NCI-H226 (cell line): ENCODE measurements around the gene RAB11FIP4.
A peak's percentile ranks its signal among the peaks of the same experiment; 100 is the strongest.

Experiments
- DNase-seq: peaks from one replicate; pipeline ENCODE4 v3.0.0-alpha.2; 2015

The RAB11FIP4 gene

DNA sequence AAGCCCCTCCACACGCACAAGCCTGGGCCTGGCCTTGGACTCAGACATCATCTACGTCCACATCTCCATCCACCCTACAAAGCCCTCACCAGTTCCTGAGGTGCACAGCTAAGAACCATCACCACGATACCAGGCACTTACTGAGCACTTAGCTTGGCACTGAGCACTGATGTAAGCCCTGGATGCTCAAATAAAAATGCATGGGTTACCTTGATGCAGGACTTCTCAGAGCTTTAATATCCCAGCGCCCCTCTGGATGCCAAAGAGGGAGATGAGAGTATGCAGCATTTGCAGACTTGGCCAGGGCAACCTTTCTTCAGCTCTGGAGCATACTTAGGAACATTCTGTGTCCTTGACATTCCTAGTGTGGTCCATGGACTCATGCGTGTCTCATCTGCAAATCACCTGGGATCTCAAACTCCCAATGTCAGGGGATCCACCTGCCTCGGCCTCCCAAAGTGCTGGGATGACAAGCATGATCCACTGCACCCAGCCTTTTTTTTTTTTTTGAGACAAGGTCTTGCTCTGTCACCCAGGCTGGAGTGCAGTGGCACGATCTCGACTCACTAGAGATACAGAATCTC is 69.8 kb downstream of the RAB11FIP4 start:
- DNase-seq, result no peak

DNA sequence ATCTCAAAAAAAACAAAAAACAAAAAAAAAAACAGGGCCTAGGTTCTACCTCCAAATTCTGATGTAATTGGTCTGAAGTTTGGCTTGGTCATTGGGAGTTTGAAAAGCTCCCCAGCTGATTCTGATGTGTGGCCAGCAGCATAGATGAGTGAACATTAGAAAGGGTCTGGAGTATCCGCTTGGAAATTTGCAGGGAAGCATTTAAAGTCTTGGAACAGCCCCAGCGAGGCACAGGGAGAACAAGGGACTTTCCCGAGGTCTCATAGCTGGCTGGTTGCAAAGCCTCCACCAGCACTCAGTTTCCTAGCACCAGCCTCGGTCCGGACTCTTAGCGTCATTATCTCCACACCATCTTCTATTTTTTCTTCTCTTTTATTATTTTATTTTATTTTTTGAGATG is 70.8 kb downstream of the RAB11FIP4 start:
- no peak for DNase-seq

DNA sequence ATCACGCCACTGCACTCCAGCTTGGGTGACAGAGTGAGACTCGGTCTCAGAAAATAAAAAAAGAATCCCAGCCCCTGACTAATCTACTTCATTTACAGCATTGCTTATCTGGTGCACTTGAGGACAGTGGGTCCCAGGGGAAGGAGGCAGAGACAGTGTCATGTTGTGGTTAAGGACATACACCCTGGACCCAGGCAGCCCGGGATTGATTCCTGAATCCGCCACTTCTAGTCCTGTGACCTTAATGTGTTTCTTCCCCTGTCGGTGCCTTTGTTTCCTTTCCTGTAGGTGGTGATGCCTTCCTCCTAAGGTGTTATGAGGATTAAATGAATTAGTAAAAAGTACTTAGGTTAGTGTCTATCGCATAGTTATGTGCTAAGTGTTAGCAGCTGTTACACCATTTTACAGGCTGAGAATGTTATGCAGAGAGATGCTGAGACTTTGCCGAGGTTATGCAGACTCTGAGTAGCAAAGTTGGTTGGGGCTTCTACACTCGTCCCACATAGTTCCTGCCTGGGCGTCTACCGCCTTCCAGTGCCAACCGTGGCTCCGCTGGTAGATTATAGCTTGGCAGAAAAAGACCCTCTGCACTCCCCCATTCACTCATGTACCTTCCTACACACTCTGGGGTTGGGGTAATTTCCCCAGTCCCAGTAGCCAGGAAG is 74.8 kb downstream of the RAB11FIP4 start:
- DNase-seq, result no peak

DNA sequence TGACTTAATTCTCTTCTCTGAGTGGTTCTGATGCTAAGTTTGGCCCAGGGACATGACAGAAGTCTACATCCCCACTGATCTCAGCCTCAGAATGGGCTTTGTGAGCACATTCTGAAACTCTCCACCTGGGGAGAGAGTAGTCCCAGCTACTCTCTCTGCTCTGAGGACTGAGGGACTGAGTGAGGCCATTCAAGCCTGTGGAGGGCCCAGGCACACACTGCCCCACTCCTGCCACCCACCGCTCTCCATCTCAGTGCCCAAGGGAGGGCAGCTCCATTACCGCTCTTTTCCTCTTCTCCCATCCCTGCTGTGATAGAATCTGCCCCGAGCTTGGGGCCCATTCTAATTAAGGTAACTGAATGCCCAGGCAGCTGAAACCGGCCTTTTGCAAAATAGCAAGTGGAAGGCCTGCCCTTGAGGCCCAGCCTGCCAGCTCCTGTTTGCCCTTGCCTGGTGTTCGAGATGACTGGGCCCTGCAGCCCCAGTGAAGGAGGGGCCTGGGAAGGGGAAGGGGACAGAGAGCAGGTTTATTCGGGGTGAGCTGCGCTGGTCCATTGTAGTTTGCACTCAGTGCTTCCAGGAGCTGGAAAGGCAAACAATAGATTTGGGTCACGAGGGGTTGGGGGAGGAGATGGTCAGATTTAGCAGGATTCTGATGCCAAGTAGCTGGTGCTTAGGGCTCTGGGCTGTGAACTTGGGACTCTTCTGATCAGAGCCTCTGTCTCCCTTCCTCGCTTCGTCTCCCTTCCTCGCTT is 76.2 kb downstream of the RAB11FIP4 start:
- no peak for DNase-seq

DNA sequence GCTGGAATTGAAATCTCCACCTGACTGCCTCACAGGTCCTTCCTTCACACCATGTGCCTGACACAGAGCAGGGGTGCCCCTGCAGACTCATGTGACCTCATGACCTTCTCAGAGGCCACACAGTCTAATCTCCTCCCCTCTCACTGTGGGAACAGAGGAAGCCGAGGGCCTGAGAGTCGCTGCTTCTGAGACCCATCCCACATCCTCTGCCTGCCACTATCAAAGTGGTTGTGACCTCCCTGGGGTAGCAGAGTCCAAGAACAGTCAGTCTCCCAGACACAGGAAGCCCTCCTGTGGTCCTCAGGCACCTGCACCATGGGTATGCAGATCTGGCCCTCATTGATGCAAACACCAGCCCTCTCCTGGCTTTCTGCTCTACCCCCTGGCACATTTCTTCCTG is 78.5 kb downstream of the RAB11FIP4 start:
- no peak for DNase-seq

DNA sequence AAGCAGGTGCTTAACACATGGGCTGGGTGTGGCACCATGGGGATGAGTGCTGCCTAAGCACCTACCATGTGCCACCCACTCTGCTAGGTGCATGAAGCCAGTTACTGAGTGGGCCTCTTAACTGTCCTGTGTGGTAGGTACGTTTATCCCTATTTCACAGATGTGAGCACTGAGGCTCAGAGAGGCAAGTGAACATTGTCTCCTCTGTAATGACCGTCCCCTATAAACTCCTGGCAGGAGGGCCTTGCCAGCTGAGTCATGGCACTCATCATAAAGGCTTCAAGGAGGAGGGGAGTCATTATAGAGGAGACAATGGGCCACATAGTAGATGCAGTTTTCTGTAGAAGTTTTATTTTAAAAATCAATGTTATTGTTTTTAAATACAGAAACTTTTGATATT is 79.1 kb downstream of the RAB11FIP4 start:
- DNase-seq, result no peak

DNA sequence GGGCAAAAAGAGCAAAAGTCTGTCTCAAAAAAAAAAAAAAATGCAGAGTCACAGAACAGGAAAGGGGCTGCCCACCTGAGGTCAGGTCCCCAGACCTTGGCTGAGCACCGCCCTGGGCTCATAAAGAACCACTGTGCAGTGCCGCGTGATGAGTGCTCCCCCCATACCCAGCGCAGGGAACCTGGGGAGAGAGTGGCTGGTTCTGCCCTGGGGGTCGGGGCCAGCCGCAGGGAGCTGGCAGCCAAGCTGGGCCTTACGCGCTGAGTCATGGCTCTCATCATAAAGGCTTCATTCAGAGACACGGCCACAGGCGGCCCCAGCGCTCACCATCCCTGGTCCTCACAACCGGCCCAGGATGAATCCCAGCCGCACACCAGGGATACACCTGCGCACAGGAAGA is 80.7 kb downstream of the RAB11FIP4 start:
- DNase-seq, result no peak

DNA sequence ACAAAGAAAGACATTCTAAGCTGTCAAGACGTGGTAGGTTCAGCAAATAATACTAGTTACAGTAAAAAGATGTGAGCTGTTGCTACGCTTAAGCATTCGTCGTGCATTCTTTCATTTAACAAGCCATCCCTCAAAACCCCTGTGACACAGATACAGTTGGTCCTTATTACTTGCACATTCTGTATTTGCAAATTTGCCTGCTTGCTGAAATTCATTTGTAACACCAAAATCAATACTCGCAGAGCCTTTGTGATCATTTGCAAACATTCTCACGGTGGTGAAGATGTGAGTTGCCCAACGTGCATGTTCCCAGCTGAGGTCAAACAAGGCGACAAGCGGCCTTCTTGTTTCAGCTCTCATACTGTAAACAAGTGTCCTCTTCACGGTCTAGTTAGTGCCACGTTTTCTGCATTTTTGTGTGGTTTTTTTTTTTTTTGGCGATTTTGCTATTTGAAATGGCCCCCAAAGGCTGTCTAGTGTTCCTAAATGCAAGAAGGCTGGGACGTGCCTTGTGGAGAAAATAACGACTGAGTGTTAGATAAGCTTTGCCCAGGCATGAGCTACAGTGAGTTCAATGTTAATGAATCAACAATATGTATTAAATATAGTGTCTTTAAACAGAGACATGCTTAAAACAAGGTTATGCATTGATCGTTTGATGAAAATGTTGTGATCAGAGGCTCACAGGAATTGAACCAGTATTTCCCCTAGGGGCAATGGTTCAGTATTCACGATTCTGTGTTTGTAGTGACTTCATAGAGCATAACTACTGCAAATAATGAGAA is 84.1 kb downstream of the RAB11FIP4 start:
- no peak for DNase-seq

DNA sequence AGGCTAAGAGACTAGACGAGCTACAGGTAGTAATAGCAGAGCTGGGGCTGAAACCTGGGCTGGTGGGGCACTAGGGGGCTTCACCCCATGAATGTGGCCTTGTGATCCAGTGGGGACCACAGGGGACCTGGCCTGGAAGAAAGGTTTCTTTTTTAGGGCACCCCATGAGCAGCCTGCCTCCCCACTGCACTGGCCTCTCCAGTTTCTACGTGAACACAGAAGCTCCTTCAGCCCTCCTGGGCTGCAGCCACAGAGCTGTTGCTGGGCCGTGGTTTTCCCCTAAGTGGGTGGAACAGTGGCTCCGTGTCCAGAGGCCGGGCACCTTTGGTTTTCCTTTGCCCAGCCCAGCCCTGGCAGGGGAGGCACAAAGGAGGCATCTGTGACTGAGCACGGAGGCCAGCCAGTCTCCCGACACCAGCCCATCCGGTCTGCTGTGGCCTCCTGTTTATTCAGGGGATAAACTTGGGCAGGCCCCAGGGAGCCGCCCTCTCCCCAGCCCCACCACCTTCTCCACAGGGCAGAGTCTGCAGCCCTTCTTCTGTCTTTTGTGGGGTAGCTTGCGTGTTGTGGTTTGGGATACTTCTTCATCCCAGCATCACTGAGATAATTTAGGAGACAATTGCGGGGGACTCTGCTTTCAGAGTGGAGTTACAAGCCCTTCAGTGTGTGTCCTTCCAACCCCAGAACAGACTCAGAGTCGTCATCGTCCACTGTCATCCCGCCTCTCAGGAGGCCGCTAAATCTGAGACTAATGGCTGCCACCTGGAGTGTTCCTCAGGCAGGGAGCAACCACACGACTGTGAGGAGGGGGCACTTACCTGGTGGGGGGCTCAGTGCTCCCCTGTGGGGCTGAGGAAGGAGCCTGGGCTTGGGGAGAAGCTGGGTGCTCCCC is 85.3 kb downstream of the RAB11FIP4 start:
- DNase-seq, result no peak

DNA sequence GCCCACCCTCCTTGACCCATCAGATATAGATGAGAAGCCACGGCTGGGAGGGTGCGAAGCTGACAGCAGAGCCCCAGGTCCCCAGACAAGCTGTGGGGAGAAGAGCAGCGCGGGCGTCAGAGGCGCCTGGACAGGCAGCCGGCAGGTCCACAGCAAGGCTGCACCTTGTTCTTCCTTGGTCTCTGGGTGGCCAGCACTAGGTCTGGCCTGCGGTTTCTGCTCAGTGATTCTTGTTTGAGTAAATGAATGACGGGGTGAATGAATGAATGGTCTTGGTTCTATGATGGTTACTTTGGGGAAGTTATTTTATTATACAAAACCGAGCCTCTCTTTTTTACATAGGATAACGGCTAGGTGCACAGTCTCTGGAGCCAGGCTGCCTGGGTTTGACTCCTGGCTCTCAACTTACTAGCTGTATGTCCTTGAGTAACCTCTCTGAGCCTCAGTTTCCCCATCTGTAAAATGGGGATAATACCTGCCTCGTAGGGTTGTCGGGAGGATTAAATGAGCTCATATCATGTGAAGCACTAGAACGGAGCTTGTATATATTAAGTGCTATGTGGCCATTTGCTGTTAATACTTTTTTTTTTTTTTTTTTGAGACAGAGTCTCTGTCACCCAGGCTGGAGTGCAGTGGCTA is 86.1 kb downstream of the RAB11FIP4 start:
- DNase-seq, result no peak

DNA sequence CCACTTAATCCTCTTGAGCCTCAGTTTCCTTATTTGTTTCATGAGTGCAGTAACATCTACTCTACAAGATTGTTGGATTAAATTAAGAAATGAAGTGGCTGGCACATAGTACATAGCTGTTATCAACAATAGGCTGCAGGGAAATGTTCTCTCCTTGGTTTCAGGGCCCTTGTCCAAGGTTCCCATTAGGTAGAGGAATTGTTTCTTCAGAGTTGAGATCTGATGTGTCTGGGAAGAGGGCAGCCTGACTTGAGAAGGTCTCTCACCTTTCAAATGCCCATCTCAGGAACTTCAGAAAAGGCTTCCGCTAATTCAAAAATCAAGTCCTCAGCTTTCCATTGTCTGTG is 87.6 kb downstream of the RAB11FIP4 start:
- no peak for DNase-seq

DNA sequence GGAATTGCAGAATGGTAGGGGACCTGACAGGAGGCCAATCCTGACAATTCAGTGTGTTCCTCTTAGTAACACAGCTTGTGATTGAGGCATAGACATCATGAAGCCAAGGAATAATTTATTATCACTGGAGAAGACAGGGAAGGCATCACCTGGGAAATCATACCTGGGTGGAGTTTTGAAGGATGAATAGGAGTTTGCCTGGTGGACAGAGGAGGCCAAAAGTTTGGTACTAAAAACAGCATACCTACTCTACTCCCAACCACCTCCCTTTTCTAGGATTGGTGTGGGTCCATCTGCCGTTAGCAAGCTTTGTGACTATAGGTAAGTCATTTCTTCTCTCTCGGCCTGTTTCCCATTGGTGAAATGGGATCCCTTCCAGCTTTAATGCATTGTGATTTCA is 88.0 kb downstream of the RAB11FIP4 start:
- DNase-seq, result no peak

DNA sequence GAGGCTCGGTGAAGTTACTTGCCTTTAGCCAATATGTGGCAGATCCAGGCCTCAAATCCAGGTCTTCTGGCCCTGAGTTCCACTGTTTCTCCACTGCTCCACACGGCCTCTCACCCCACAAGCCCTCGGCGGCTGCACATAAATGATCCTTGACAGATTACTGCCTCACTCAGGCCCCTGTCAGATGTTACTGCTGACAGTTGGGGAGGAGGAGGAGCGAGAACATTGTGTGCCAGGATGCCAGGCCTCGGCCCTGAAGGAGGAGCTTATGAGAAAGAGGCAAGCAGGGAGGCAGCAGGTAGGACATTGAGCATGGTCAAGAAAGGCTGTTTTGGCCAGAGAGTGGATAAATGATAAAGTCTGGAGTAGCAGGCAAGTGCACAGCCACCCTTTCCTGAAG is 88.6 kb downstream of the RAB11FIP4 start:
- DNase-seq, result no peak

DNA sequence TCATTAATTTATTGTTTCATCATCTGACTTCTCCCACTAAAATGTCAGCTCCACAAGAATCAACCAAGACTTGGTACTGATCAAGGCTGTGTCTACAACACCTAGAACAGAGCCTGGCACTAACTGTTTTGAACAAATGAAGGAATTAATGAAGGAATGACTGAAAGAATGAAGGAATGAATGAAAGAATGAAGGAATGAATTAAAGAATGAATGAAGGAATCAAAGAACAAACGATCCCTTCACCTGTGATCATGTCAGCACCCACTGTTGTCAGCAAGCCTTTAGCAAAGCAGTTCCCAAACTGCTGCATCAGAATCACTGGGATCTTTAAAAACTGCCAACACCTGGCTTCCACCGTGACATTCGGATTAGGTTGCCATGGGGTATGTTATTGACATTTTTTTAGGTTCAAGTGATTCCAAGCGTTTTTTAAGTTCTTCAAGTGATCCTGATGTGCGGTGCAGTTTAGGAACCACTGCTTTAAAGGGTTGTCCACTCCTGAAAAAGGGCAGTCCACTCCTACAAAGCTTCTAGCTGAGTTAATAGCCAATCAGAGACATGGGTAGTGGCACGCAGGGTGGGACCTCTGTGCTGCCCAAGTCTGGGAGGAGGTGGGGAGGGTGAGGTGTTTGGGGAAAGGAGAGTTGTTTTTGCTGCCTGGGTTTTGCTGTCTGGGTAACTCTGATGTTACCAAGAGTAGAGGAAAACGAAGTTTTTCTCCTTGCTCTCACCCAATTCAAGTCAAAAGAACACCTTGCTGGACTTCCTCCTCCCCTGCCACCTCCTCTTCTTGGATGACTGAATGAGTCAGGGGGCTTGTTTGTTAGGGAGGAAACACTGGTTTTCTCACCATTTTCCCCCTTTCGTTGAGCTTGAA is 89.7 kb downstream of the RAB11FIP4 start:
- DNase-seq, result no peak

DNA sequence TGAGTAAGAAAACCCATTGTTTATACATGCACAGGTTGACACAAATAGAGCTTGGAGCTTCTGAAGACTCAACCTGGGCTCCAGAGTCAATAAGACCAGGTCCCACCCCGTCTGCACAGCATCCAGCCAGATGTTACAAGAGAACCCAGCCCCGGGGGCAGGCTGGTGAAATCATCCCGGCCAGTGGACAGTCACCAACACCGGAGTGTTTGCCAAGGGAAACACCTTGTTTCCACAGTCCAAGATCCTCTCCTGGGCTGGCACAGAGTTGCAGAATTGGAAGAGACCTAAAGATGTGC is 90.3 kb downstream of the RAB11FIP4 start:
- no peak for DNase-seq

DNA sequence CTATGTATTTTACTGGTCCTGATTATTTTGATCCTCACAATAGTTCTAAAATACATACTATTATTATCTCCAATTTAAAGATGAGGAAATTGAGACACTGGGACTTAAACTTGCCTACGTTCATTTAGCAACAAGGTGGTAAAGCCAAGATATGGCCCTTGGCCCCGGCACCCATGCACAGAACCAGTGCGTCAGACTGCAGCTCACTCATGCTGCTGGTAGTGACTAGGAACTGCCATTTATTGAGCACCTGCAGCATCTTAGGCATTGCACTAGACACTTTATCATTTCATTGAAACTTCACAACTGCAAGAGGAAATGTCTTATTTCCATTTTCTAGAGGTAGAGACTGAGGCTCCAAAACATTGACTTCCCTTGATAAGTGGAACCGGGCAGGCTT is 93.3 kb downstream of the RAB11FIP4 start:
- no peak for DNase-seq

DNA sequence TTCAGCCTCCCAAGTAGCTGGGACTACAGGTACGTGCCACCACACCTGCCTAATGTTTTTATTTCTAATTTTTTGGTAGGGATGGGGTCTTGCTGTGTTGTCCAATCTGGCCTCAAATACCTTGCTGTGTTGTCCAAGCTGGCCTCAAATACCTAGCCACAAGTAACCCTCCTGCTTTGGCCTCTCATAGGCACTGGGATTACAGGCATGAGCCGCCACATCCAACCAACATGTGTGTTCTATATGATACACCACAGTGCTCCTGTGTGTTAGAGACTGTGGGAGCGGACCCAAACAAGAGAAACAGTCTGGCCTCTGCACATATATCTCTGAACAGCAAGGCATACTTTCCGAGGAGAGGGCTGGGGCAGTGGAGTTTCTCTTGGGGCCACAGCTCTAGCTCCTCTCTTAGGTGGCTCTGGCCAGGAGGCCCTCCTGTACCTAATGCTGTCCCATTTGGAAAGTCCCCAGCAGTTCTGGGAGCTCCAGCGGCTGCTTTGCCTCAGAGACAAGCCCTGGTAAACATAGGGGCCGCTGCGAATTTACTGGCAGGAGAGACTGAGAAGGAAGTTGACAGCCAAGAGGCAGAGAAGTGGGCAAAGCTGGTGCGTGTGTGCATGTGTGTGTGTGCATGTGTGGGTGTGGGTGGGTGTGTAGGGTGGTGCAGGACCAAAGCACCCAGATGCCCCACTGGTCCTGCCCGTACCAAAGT is 95.0 kb downstream of the RAB11FIP4 start:
- no peak for DNase-seq

DNA sequence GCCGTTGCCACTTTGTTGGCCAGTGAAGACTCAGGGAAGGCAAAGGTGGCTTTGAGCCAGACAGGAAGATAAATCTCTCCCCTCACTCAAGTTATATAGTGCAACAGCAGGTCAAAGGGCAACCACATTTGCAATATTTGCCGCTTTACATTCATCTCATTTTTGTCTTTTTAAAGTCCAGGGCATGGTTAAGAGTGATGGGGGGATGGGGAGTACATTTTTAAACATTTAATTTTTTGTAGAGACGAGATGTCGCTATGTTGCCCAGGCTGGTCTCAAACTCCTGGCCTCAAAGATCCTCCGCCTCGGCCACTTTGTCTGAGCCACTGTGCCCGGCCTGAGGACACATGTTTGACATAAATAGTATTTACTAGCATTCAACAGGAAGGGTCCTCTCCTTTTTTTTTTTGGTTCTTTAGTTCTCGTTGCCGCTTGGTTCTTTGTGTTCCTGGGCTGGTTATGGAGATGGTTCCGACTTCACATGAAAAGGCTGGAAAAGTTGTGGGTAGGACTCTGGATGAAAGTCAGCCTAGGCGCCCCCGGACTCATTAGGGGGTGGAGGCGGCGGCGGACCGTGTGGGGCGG is 95.7 kb downstream of the RAB11FIP4 start:
- no peak for DNase-seq

DNA sequence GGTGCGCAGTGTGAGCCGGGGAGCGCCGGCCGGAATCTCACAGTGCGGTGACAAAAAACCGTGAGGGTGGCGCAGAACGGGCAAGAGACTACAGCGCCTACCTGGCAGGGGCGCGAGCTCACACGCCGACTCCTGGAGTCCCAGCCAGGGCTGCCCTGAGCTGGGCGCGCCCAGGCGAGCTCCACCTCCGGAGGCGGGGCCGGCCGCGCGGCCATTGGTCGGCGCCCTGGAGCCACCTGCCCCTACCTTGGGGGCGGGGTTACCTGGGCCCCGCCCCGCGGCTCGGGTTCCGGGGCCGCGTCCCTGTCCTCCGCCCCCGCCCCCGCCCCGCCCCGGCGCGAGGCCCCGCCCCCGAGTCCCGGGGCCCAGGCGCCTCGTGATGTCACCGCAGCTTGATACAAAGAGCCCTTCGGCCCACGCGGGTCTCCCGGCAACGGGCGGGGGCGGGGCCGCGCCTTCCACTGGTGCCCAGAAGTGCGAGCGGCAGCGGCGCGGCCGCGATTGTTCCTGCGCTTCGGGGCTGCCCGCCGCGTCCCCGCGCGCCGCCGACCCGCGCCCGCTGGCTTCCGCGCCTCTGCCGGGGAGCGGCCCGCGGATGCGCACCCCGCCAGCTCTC is 96.3 kb downstream of the RAB11FIP4 start:
- peak; percentile 78 for DNase-seq
